GM12878 (cell line): ENCODE results near the gene APLP2. TPM values are rescaled to one million over a fixed set of nuclear protein-coding genes. Genes with fewer than 3 reads are reported as not detected.

Source experiments
- ATAC-seq: fragments of 200-7000 bp; cut with Tn5 transposase; 3 replicates; pipeline ENCODE4 v1.9.1; 2020; ENCODE audit warnings: mild to moderate bottlenecking, moderate library complexity
- BruUV-seq: library from RNA; stranded (reverse); fragments of 400-500 nt; replicated peaks from 2 replicates; lab custom pipeline; 2021; lab: Mats Ljungman, UMichigan
- CTCF ChIA-PET: fragments of 300-600 bp; sonication (Branson Sonifier 250); formaldehyde crosslinking; extraction: SDS; loops from one replicate; lab custom pipeline; 2021; ENCODE audit warnings: inconsistent platforms; lab: Yijun Ruan, JAX
- POLR2A ChIA-PET: fragments of 350-600 bp; formaldehyde crosslinking; extraction: SDS; loops from one replicate; lab custom pipeline; 2021; ENCODE audit warnings: inconsistent platforms; lab: Charles Lee
- RAD21 ChIA-PET: fragments of 300-600 bp; sonication (Branson Sonifier 250); formaldehyde crosslinking; loops from one replicate; lab custom pipeline; 2023; ENCODE audit warnings: antibody characterized with exemption; ENCODE audit not compliant: unreplicated experiment; lab: Charles Lee
- SMC1A ChIA-PET: fragments of 300-600 bp; sonication (Branson Sonifier 250); formaldehyde crosslinking; loops from one replicate; lab custom pipeline; 2023; ENCODE audit not compliant: unreplicated experiment, uncharacterized antibody; lab: Charles Lee
- DNase-seq: peaks from one replicate; pipeline ENCODE4 v3.0.0-alpha.2; 2011; ENCODE audit warnings: low read depth, low spot score
- FAIRE-seq: peaks from 3 replicates; lab custom pipeline; 2011; peaks lifted over from hg19 to GRCh38; lab: Jason Lieb, UNC
- H2AFZ ChIP-seq: 2 replicates; pipeline ENCODE4 v1.6.0; 2011; ENCODE audit warnings: low read depth, low read length, control low read depth; ENCODE audit not compliant: control insufficient read depth
- H3K27ac ChIP-seq: 2 replicates; pipeline ENCODE4 v1.5.1; 2011; ENCODE audit warnings: control low read depth; ENCODE audit not compliant: control insufficient read depth, insufficient read depth
- H3K27me3 ChIP-seq, 2 experiments: replicated peaks in 1 of 2; 2 replicates each; pipeline versions ENCODE4 v1.6.0 to v1.6.1; 2011; ENCODE audit warnings: low read length in 1 of 2; ENCODE audit not compliant: control insufficient read depth in 2 of 2, insufficient read depth in 2 of 2
- H3K36me3 ChIP-seq, 2 experiments: 2 replicates each; pipeline ENCODE4 v1.5.1; 2011; ENCODE audit warnings: low read length in 1 of 2; ENCODE audit not compliant: control insufficient read depth in 2 of 2, insufficient read depth in 2 of 2
- H3K4me1 ChIP-seq: 2 replicates; pipeline ENCODE4 v1.6.1; 2011; ENCODE audit warnings: mild to moderate bottlenecking, low read length, moderate library complexity, mixed read lengths; ENCODE audit not compliant: control insufficient read depth, insufficient read depth
- H3K4me2 ChIP-seq: 2 replicates; pipeline ENCODE4 v1.6.0; 2011; ENCODE audit warnings: control low read depth; ENCODE audit not compliant: control insufficient read depth, insufficient read depth
- H3K4me3 ChIP-seq: fragments of 200-600 bp; sonication (generic); 2 replicates; pipeline ENCODE4 v1.5.1; 2016
- H3K79me2 ChIP-seq: 2 replicates; pipeline ENCODE4 v1.6.0; 2011; ENCODE audit warnings: low read length; ENCODE audit not compliant: control insufficient read depth, insufficient read depth
- H3K9ac ChIP-seq: 2 replicates; pipeline ENCODE4 v1.8.0; 2011; ENCODE audit warnings: low read length, control low read depth, mixed read lengths; ENCODE audit not compliant: control insufficient read depth, insufficient read depth
- H3K9me3 ChIP-seq: replicated peaks from 3 replicates; pipeline ENCODE4 v1.5.1; 2011; ENCODE audit warnings: mild to moderate bottlenecking, low read length; ENCODE audit not compliant: control insufficient read depth, insufficient read depth
- H4K20me1 ChIP-seq: 2 replicates; pipeline ENCODE4 v1.6.0; 2011; ENCODE audit not compliant: control insufficient read depth, insufficient read depth
- CREB1 ChIP-seq: IDR thresholded peaks from 2 replicates; pipeline ENCODE4 v1.6.1; 2012; ENCODE audit warnings: low read depth, mild to moderate bottlenecking, inconsistent platforms
- ESRRA ChIP-seq: IDR thresholded peaks from 2 replicates; pipeline ENCODE4 v1.6.1; 2012; ENCODE audit warnings: mild to moderate bottlenecking, low read length, improper control_type of control experiment
- PBX3 ChIP-seq: IDR thresholded peaks from 2 replicates; pipeline ENCODE4 v1.6.1; 2011; ENCODE audit warnings: mild to moderate bottlenecking, low read depth, low read length, moderate library complexity; ENCODE audit not compliant: insufficient replicate concordance
- RUNX3 ChIP-seq: IDR thresholded peaks from 2 replicates; pipeline ENCODE4 v1.6.1; 2012; ENCODE audit warnings: low read length, inconsistent platforms
- SMARCA5 ChIP-seq: fragments of 450-650 bp; IDR thresholded peaks from 2 replicates; pipeline ENCODE4 v1.6.1; 2017; ENCODE audit warnings: mild to moderate bottlenecking
- SUPT20H ChIP-seq: IDR thresholded peaks from 2 replicates; pipeline ENCODE4 v1.6.1; 2011; ENCODE audit warnings: low read depth, mild to moderate bottlenecking, low read length, moderate library complexity, borderline replicate concordance; ENCODE audit not compliant: control insufficient read depth
- ZBTB33 ChIP-seq: fragments of 450-650 bp; IDR thresholded peaks from 2 replicates; pipeline ENCODE4 v1.6.1; 2017; ENCODE audit warnings: mild to moderate bottlenecking
- ZNF217 ChIP-seq: fragments of 450-650 bp; IDR thresholded peaks from 2 replicates; pipeline ENCODE4 v1.6.1; 2017; ENCODE audit warnings: antibody characterized with exemption, mild to moderate bottlenecking
- WGBS: methylation state at CpG from one replicate; pipeline ENCODE4 v1.1.6; 2016; ENCODE audit warnings: low lambda C conversion rate; ENCODE audit not compliant: insufficient replicate concordance, insufficient coverage; ENCODE audit errors: missing lambda C conversion rate; 5-methylcytosine and 5-hydroxymethylcytosine counted together
- in situ Hi-C: fragments of 300-500 bp; cut with MboI; formaldehyde crosslinking; loops from 9 replicates; pipeline ENCODE4 v1.14.3; 2018; ENCODE audit warnings: mixed read lengths
- intact Hi-C: fragments of 100-400 bp; cut with micrococcal nuclease; formaldehyde crosslinking; loops from one replicate; pipeline ENCODE4 v1.14.2; 2022; ENCODE audit not compliant: unreplicated experiment
- polyA plus RNA-seq, 11 experiments: library from polyadenylated mRNA; depleted of rRNA in 4 of 11; unstranded in 6 of 11; stranded (reverse) in 5 of 11; fragments of >200 nt; fragmentation: Nextera tagmentation in 4 of 11; fragmentation: Illumina TruSeq in 1 of 11; extraction: Ambion mirVana in 4 of 11; extraction: Trizol in 1 of 11; gene quantifications; 1 replicate in 1 of 11; 2 replicates in 10 of 11; pipeline versions ENCODE4 v1.2.1 to v1.2.3, GENCODE V29; 2011 to 2016; ENCODE audit warnings: inconsistent platforms in 2 of 11, missing spikeins in 2 of 11, low read depth in 1 of 11
- total RNA-seq, 4 experiments: library from RNA; depleted of rRNA in 3 of 4; stranded (reverse); fragments of >200 nt in 3 of 4; fragmentation: Illumina TruSeq in 1 of 4; extraction: Trizol in 1 of 4; gene quantifications; 2 replicates each; pipeline versions ENCODE4 v1.2.1 to v1.2.3, GENCODE V29; 2013 to 2021
- TF ChIP-seq, protein P1 (sequence below): IDR thresholded peaks from 2 replicates; pipeline ENCODE4 v1.6.1; 2011; ENCODE audit warnings: low read depth, mild to moderate bottlenecking, low read length, moderate library complexity, borderline replicate concordance; ENCODE audit errors: extremely low read depth
- TF ChIP-seq, protein P2 (sequence below): IDR thresholded peaks from 2 replicates; pipeline ENCODE4 v1.6.1; 2012; ENCODE audit warnings: low read depth, low read length, improper control_type of control experiment
- TF ChIP-seq, protein P3 (sequence below): IDR thresholded peaks from 2 replicates; pipeline ENCODE4 v1.6.1; 2011; ENCODE audit warnings: low read depth, low read length, improper control_type of control experiment, borderline replicate concordance
- TF ChIP-seq, protein P4 (sequence below): IDR thresholded peaks from 2 replicates; pipeline ENCODE4 v1.6.1; 2012; ENCODE audit warnings: mild to moderate bottlenecking, low read depth, low read length
- TF ChIP-seq, protein P5 (sequence below): fragments of 450-650 bp; IDR thresholded peaks from 2 replicates; pipeline ENCODE4 v1.6.1; 2018; ENCODE audit warnings: mild to moderate bottlenecking, low read depth, moderate library complexity; ENCODE audit not compliant: partially characterized antibody

APLP2 gene
- total and polyA plus RNA-seq, 10 of the 15 experiments (the other 5 are each of a cell fraction or from before 2014, with no cell fraction given): 2.3 to 38.8 (median 21.3) TPM

GRCh38 chr11:130024361-130024760, 45.3 kb upstream of the APLP2 start:
- in situ Hi-C loops (no loop called here), intact Hi-C loops (no loop called here)
- CTCF ChIA-PET: no interaction called here
- peaks cover 0 to 1% of the 10 kb centered on the region in 2 experiments; a peak in 2 of 4 replicates for H3K27me3 ChIP-seq
- H3K4me2 ChIP-seq: no peak overlapping the region
- H3K4me1 ChIP-seq: peaks cover 5% of the 10 kb centered on the region
- no TSS peak for BruUV-seq
- H3K27ac ChIP-seq: no peak overlapping the region
- RAD21 ChIA-PET: interaction anchor here (1.0 kb wide), 1 partner anchor 108 kb away, joined by 4 read pairs; no protein-coding TSS in a partner anchor
- POLR2A ChIA-PET: no interaction called here
- SMC1A ChIA-PET: no interaction called here
- no peak overlapping the region for H2AFZ ChIP-seq
- 48% methylated on average over 1 of the region's 1 CpG for WGBS
- no peak for ATAC-seq
- H3K9me3 ChIP-seq: no peaks in the 10 kb centered on the region
- H3K9ac ChIP-seq: no peak overlapping the region
- H3K4me3 ChIP-seq: no peak overlapping the region
- DNase-seq: no peak
- no peaks in the 10 kb centered on the region for H4K20me1 ChIP-seq
- FAIRE-seq: no peak
- H3K79me2 ChIP-seq: no peaks in the 10 kb centered on the region
- no peaks in the 10 kb centered on the region for H3K36me3 ChIP-seq
- no peak for TF ChIP-seq ZNF217
- TF ChIP-seq ESRRA: no peak
- TF ChIP-seq SMARCA5: no peak
- TF ChIP-seq, protein P1, sequence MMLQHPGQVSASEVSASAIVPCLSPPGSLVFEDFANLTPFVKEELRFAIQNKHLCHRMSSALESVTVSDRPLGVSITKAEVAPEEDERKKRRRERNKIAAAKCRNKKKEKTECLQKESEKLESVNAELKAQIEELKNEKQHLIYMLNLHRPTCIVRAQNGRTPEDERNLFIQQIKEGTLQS: no peak
- no peak for TF ChIP-seq SUPT20H
- TF ChIP-seq RUNX3: no peak
- TF ChIP-seq PBX3: no peak
- TF ChIP-seq, protein P2, sequence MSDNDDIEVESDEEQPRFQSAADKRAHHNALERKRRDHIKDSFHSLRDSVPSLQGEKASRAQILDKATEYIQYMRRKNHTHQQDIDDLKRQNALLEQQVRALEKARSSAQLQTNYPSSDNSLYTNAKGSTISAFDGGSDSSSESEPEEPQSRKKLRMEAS: no peak
- no peak for TF ChIP-seq ZBTB33
- TF ChIP-seq, protein P3, sequence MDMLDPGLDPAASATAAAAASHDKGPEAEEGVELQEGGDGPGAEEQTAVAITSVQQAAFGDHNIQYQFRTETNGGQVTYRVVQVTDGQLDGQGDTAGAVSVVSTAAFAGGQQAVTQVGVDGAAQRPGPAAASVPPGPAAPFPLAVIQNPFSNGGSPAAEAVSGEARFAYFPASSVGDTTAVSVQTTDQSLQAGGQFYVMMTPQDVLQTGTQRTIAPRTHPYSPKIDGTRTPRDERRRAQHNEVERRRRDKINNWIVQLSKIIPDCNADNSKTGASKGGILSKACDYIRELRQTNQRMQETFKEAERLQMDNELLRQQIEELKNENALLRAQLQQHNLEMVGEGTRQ: no peak
- TF ChIP-seq, protein P4, sequence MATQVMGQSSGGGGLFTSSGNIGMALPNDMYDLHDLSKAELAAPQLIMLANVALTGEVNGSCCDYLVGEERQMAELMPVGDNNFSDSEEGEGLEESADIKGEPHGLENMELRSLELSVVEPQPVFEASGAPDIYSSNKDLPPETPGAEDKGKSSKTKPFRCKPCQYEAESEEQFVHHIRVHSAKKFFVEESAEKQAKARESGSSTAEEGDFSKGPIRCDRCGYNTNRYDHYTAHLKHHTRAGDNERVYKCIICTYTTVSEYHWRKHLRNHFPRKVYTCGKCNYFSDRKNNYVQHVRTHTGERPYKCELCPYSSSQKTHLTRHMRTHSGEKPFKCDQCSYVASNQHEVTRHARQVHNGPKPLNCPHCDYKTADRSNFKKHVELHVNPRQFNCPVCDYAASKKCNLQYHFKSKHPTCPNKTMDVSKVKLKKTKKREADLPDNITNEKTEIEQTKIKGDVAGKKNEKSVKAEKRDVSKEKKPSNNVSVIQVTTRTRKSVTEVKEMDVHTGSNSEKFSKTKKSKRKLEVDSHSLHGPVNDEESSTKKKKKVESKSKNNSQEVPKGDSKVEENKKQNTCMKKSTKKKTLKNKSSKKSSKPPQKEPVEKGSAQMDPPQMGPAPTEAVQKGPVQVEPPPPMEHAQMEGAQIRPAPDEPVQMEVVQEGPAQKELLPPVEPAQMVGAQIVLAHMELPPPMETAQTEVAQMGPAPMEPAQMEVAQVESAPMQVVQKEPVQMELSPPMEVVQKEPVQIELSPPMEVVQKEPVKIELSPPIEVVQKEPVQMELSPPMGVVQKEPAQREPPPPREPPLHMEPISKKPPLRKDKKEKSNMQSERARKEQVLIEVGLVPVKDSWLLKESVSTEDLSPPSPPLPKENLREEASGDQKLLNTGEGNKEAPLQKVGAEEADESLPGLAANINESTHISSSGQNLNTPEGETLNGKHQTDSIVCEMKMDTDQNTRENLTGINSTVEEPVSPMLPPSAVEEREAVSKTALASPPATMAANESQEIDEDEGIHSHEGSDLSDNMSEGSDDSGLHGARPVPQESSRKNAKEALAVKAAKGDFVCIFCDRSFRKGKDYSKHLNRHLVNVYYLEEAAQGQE: no peak
- TF ChIP-seq CREB1: no peak
- TF ChIP-seq, protein P5, sequence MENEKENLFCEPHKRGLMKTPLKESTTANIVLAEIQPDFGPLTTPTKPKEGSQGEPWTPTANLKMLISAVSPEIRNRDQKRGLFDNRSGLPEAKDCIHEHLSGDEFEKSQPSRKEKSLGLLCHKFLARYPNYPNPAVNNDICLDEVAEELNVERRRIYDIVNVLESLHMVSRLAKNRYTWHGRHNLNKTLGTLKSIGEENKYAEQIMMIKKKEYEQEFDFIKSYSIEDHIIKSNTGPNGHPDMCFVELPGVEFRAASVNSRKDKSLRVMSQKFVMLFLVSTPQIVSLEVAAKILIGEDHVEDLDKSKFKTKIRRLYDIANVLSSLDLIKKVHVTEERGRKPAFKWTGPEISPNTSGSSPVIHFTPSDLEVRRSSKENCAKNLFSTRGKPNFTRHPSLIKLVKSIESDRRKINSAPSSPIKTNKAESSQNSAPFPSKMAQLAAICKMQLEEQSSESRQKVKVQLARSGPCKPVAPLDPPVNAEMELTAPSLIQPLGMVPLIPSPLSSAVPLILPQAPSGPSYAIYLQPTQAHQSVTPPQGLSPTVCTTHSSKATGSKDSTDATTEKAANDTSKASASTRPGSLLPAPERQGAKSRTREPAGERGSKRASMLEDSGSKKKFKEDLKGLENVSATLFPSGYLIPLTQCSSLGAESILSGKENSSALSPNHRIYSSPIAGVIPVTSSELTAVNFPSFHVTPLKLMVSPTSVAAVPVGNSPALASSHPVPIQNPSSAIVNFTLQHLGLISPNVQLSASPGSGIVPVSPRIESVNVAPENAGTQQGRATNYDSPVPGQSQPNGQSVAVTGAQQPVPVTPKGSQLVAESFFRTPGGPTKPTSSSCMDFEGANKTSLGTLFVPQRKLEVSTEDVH: no peak
